Skin epidermis (tissue), 12 donors: Measurements from ENCODE around the gene TMEFF2.

Source experiments
- H3K27ac ChIP-seq, 21 experiments: fragments of 200-600 bp; sonication (generic) in 11 of 21; one replicate each; pipeline ENCODE4 v1.5.0; 2020; ENCODE audit warnings: mild to moderate bottlenecking in 3 of 21, inconsistent platforms in 2 of 21, moderate library complexity in 2 of 21
- H3K4me3 ChIP-seq, 7 experiments: fragments of 200-600 bp; sonication (generic) in 2 of 7; one replicate each; pipeline ENCODE4 v1.5.0; 2020; ENCODE audit warnings: inconsistent platforms in 2 of 7, mild to moderate bottlenecking in 2 of 7, moderate library complexity in 1 of 7

The TMEFF2 gene

GRCh38 chr2:191991442-191991841 lies 203.3 kb downstream of the TMEFF2 start:
- Histone ChIP-seq H3K4me3 (no peak overlapping the region), H3K27ac (no peak overlapping the region)

GRCh38 chr2:191985740-191986139 lies 209.0 kb downstream of the TMEFF2 start:
- no peak overlapping the region for H3K4me3 ChIP-seq
- H3K27ac ChIP-seq: no peak overlapping the region

DNA sequence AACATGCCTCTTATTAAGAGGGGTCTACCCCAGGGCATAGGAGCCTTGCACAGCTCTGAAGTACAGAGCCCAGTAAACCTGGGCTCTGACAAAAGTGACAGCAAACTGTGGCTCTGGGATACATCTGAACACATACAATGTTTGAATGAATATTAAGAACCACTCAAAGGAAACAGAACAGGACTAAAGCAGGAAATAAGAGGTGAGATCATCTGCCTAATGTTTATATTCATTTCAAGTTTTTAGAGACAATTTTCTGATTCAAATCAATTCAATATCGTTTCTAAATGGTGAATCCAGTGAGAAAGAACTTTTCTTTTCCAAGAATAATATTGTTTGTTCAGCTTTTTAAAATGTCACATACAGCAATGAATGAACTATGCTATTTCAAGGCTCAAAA lies 211.1 kb downstream of the TMEFF2 start:
- Histone ChIP-seq H3K27ac (no peak overlapping the region), H3K4me3 (no peak overlapping the region)

DNA sequence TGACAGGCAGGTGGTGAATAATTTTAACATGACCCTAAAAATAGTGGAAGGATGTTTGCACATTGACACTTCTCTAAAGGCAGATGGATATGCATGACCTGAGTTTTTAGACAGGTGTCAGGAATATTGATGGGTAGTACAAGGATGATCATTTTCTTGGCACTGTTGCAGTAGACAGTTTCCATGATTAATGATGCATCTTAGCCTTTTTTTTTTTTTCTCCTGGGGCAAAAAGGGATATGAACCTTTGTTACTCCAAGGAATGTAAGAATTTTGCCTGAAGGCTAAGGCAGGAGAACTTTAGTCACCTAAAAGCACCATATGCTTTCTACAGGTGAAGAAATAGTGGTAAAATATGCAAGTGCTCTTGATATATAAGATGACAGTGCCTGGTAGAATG lies 211.5 kb downstream of the TMEFF2 start:
- Histone ChIP-seq H3K27ac (no peak overlapping the region), H3K4me3 (no peak overlapping the region)

DNA sequence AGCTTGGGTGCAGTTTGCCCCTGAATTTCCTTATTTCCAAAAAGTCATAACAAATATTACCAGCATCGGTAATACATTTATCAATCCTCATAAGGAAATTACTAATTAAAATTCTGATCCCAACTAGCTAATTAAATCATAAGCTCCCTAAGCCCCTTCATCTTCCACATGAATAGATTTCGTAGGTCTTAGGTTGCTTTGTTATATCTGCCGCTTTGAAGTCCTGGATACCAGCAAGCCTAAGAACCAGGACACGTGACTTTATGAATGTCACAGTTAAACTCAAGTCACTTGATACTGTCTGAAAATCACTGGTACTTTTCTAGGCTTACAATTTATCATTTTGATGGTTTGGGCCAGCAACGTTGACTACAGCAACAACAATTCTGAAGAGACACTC lies 213.0 kb downstream of the TMEFF2 start:
- no peak overlapping the region for H3K4me3 ChIP-seq

DNA sequence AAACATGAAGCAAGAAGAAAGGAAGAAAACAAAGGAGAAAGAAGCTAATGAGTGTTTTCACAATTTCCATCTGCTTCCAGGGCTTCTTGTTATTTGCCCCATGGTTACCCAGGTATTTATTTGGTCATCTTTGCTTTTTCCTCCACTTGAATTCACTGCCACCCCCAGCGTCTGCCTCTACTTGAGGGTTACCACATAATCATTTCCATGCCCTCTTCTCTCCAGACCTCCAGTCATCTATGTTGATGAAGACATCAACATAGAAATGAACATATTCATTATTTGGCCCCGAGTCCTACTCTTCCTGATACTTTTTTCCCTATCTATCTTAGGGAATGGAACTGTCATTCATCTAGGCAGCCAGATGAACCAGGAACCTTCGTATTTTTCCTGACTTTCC lies 214.2 kb downstream of the TMEFF2 start:
- Histone ChIP-seq H3K4me3 (no peak overlapping the region), H3K27ac (no peak overlapping the region)

More for the DNA sequence above, 213.0 kb downstream of the TMEFF2 start:
- no peak overlapping the region for H3K27ac ChIP-seq

- Histone ChIP-seq H3K27ac (no peak overlapping the region), H3K4me3 (no peak overlapping the region)
Measured at GRCh38 chr2:191979221-191979730, 215.5 kb downstream of the TMEFF2 start.

- Histone ChIP-seq H3K4me3 (no peak overlapping the region), H3K27ac (no peak overlapping the region)
Measured at GRCh38 chr2:191977754-191978153, 217.0 kb downstream of the TMEFF2 start.

DNA sequence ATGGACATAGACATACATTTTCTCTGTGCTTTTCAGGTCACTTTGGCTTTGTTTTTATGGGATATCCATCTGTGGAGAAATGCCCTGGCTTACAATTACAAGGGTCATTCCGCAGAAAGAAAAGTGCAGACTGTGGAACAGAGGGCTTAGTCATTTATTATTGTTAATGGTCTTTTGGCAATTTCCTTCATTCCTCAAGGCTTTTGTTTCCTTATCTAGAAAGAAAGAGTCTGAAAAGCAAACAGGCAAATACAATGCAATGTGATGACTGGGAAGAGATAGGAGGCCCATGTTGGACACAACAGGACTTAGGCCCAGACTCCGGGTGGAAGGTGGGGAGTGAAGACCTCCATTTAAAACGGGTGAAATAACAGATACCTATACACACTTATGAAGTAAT lies 218.3 kb downstream of the TMEFF2 start:
- Histone ChIP-seq H3K4me3 (no peak overlapping the region), H3K27ac (no peak overlapping the region)

DNA sequence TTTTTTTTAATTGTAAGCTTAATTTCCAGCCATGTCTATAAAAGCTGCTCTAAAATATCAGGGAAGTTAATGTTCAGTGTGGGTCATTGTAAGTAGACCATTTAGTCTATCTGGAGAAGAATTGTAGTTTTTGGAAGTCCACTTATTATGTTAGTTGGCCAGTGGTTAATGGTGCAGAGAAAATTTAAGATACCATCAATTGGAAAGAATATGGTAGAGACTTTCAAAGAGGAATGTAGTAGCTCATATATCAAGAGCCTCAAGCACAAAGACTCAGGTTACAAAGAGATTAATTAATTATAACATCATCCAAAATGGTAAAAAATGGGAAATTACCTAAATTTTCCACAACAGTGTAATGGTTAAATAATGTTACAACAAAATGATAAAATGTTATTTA lies 220.1 kb downstream of the TMEFF2 start:
- Histone ChIP-seq H3K27ac (no peak overlapping the region), H3K4me3 (no peak overlapping the region)

GRCh38 chr2:191970867-191971266 lies 223.9 kb downstream of the TMEFF2 start:
- H3K27ac ChIP-seq: no peak overlapping the region
- H3K4me3 ChIP-seq: no peak overlapping the region

DNA sequence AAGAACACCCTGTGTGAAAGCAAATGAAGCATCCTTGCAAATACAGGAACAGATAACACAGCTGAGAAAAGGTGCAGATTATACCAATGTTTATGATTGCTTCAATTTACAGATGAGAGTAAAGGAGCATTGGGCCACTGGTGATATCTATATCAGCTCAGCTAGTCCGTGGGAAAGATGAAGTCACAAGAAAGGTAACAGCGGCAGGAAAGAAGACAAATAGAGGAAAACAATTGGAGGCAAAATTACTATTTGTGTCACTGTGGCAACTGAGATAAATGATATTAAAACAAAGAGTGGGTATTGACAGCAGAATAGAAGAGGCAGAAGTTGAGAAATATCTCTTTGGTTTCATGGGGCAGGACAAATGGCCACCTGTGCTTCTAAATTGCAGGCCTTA lies 226.6 kb downstream of the TMEFF2 start:
- H3K27ac ChIP-seq: no peak overlapping the region
- no peak overlapping the region for H3K4me3 ChIP-seq

DNA sequence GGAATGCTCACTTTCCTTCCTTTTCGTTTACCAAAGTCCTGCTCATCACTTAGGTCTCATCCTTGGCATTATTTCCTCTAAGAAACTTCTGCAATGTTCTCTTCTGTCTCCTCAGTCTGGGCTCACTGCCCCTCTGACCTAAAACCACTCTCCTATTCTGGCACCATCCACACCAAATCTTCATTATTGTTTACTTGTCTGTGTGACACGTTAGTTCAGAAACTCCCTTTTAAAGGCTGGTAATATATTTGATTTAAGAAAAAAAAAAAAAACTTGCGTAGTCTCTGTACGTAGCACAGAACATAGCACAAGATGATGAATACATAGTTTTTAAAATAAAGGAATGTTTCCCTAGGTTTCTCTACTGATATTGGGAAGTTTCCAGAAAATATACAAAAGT lies 229.0 kb downstream of the TMEFF2 start:
- no peak overlapping the region for H3K27ac ChIP-seq
- H3K4me3 ChIP-seq: no peak overlapping the region

GRCh38 chr2:191961556-191961955 lies 233.2 kb downstream of the TMEFF2 start:
- H3K4me3 ChIP-seq: no peak overlapping the region
- H3K27ac ChIP-seq: no peak overlapping the region

DNA sequence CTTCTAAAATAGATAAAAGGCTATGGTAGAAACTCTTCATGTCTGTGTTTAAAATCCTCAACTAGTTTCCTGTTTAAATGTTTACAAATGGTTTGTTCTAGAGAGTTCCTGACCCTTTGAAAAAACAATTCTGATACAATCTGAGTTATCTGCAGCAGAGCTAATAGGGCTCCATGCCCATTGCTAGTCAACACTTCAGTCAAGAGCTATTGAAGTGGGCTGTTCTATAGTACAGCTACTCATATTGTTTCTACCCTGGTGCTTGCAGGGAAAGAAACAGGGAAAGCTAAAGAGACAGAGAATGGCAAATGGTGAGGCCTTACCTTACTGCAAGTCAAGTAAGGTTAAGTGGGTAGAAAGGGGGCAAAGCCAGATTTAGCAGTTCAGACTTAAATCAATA lies 235.5 kb downstream of the TMEFF2 start:
- no peak overlapping the region for H3K4me3 ChIP-seq
- H3K27ac ChIP-seq: no peak overlapping the region

- H3K4me3 ChIP-seq: no peak overlapping the region
- H3K27ac ChIP-seq: no peak overlapping the region
Measured at GRCh38 chr2:191957996-191958860, 236.5 kb downstream of the TMEFF2 start.

GRCh38 chr2:191954451-191954850 lies 240.3 kb downstream of the TMEFF2 start:
- Histone ChIP-seq H3K27ac (no peak overlapping the region), H3K4me3 (no peak overlapping the region)

- Histone ChIP-seq H3K27ac (no peak overlapping the region), H3K4me3 (no peak overlapping the region)
Measured at GRCh38 chr2:191952515-191953270, 242.0 kb downstream of the TMEFF2 start.

DNA sequence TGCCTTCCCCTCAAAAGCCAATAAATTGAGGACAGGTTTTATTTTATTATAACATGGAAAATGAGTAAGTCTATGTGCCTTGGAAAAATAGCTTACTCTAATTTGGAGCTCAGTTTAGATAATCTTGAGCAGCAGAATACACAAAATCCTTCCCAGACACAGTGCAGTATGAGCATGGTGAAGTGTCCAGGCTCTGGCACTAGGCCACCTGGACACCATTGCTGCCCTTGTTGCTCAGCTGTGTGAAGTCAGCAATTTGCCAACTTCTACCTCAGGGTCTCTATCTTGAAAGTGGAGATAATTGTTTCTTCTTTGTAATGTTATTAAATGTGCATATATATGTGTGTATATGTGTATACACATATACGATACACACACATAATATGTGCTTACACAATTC lies 242.9 kb downstream of the TMEFF2 start:
- Histone ChIP-seq H3K4me3 (no peak overlapping the region), H3K27ac (no peak overlapping the region)

GRCh38 chr2:191951376-191951775 lies 243.4 kb downstream of the TMEFF2 start:
- H3K4me3 ChIP-seq: no peak overlapping the region
- H3K27ac ChIP-seq: no peak overlapping the region
